Hepatocyte (in vitro differentiated cells): ENCODE measurements around the gene VEPH1.

ENCODE experiments used
- CTCF ChIP-seq: fragments of 200-600 bp; sonication (generic); IDR thresholded peaks from 2 replicates; pipeline ENCODE4 v1.5.1; 2016; ENCODE audit warnings: antibody characterized with exemption, mild to moderate bottlenecking; ENCODE audit not compliant: poor library complexity
- EZH2 ChIP-seq: fragments of 200-600 bp; sonication (generic); IDR thresholded peaks from 2 replicates; pipeline ENCODE4 v1.6.1; 2016; ENCODE audit warnings: antibody characterized with exemption, mild to moderate bottlenecking, borderline replicate concordance
- EZH2phosphoT487 ChIP-seq: fragments of 200-600 bp; sonication (generic); IDR thresholded peaks from one replicate; pipeline ENCODE4 v1.6.1; 2018; ENCODE audit warnings: antibody characterized with exemption, mild to moderate bottlenecking, low read depth, moderate library complexity; ENCODE audit not compliant: unreplicated experiment, severe bottlenecking

DNA sequence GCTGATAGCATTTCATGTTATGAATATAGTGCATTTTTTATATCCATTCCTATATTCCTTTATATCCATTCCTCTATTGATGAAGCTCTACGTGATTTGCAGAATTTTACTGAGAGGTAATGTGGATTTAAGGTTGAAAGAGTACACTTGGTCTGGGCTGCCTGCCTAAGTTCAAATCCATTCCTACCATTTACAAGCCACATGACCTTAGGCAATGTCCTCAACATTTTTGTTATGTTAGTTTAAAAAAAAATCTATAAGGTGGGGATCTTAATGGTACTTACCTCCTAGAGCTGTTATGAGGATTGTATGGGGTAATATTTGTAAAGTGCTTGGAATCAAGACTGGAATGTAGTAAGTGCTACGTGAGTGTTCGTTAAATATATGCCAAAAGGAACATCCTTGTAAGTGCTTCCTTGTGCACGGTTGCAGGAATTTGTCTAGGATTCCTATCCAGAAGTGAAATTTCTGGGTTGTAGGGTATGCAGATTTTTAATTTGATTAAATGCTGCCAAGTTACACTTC is 11.2 kb upstream of the VEPH1 start:
- no peak for TF ChIP-seq CTCF
- TF ChIP-seq EZH2phosphoT487: no peak
- no peak for TF ChIP-seq EZH2
